Endothelial cell of umbilical vein (primary cell): Measurements from ENCODE around the gene HMGN2.

Experiments
- CTCF ChIP-seq, 2 donors: IDR thresholded peaks; 1 replicate in 1 of 2; 2 replicates in 1 of 2; pipeline ENCODE4 v1.5.1; 2011; ENCODE audit warnings: low read length in 2 of 2, mild to moderate bottlenecking in 2 of 2, moderate library complexity in 2 of 2, control low read depth in 1 of 2, inconsistent platforms in 1 of 2, low read depth in 1 of 2; ENCODE audit not compliant: insufficient read depth in 1 of 2; ENCODE audit errors: extremely low read depth in 1 of 2
- POLR2A ChIP-seq: IDR thresholded peaks from 2 replicates; pipeline ENCODE4 v1.6.1; 2012; ENCODE audit warnings: low read depth, mild to moderate bottlenecking, control low read depth, low read length
- POLR2AphosphoS5 ChIP-seq: IDR thresholded peaks from 2 replicates; pipeline ENCODE4 v1.6.1; 2012; ENCODE audit warnings: low read depth, mild to moderate bottlenecking, control low read depth, low read length, moderate library complexity; ENCODE audit not compliant: insufficient read depth

GRCh38 chr1:26450908-26451307 lies 21.3 kb upstream of the HMGN2 start:
- TF ChIP-seq POLR2AphosphoS5 (no peak), POLR2A (no peak), CTCF (IDR thresholded peaks at IDR 0.05; ENCODE audit: extremely low read depth in 1 of 2, insufficient read depth in 1 of 2, low read depth in 1 of 2, low read length in 2 of 2) (no peak)
